Activated T-cell treated with anti-CD3 and anti-CD28 coated beads, Interleukin-2, amount 50 U/mL, for 4 hours (primary cell): ENCODE results near the gene BNIP2. TPM values are rescaled to one million over a fixed set of nuclear protein-coding genes. Genes with fewer than 3 reads are reported as not detected.
A peak's percentile ranks its signal among the peaks of the same experiment; 100 is the strongest.
"Not testable (repeated sequence)": the region's sequence is repeated elsewhere in the genome, so short reads cannot be mapped to it uniquely, and the experiment has no call there.

Experiments used
- ATAC-seq, 2 donors: fragments of 200-7000 bp; cut with Tn5 transposase; one replicate each; pipeline ENCODE4 v1.10.0; 2021
- DNase-seq: peaks from one replicate; pipeline ENCODE4 v3.0.0-alpha.2; 2020
- H3K27me3 Mint-ChIP-seq: one replicate; pipeline ENCODE4 v1.8.0; 2021; ENCODE audit warnings: low read depth, mixed read lengths
- H3K36me3 Mint-ChIP-seq: one replicate; pipeline ENCODE4 v1.8.0; 2022; ENCODE audit warnings: mixed read lengths; ENCODE audit not compliant: insufficient read depth
- H3K4me1 Mint-ChIP-seq: one replicate; pipeline ENCODE4 v1.8.0; 2021; ENCODE audit warnings: low read depth, mixed read lengths
- H3K4me3 Mint-ChIP-seq: one replicate; pipeline ENCODE4 v1.8.0; 2021; ENCODE audit warnings: mild to moderate bottlenecking, moderate library complexity, mixed read lengths
- H3K9me3 Mint-ChIP-seq: one replicate; pipeline ENCODE4 v1.8.0; 2021; ENCODE audit warnings: mixed read lengths
- total RNA-seq, 3 donors: library from RNA; stranded (reverse); gene quantifications; one replicate each; pipeline ENCODE4 v1.2.1, GENCODE V29; 2021

Gene BNIP2
- total RNA-seq, 3 donors from 2014 or later, result 55.6 to 66.3 (median 56.3) TPM

DNA sequence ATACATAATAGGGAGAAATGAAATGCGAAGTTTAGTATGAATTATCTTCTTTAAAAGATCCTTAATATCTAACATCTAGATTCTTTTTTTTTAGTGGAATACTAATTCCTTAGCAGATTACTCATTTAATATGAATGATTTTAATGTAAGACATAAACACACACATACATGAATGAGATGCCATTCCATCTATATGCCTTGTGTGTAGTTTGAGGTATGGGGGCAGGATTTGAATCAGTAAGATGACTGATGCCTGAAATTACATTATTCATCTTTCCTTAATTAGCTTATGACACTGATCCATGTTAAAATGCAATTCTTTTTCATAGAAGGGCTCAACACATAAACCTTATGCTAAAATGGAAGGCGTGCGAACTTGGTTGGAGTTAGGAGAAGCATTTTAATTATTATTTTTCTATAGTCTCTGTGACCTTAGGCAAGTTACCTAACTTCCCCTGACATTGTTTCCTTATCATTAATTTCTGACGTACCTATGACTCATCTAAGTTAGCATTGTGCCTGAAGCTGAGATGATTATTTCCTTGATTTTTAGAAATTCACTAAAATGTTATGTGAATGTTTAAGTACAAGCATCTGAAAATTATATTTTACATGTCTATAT is 10.8 kb upstream of the BNIP2 start:
- Mint-ChIP-seq H3K4me1 (no peaks in the 10 kb centered on the region), H3K36me3 (no peaks in the 10 kb centered on the region), H3K9me3 (no peaks in the 10 kb centered on the region), H3K4me3 (no peak overlapping the region), H3K27me3 (peaks cover 4% of the 10 kb centered on the region)
- ATAC-seq (no peak), DNase-seq (no peak)

DNA sequence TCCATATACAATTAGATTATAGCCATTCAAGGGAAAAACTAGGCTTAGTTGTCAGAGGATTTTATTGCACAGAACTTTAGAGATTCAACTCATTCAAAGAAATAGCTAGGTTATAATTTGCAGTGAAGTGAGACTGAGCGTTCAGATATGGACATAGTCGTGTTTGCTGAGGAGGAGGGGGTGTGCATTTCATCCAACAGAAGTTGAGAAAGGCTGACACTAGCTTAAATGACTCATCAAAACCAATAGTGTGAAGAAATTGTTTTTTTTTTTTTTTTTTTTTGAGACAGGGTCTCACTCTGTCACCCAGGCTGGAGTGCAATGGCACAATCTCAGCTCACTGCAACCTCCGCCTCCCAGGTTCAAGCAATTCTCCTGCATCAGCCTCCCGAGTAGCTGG is 8.9 kb upstream of the BNIP2 start:
- not testable (repeated sequence) for ATAC-seq, H3K9me3 Mint-ChIP-seq, H3K36me3 Mint-ChIP-seq, H3K27me3 Mint-ChIP-seq, H3K4me1 Mint-ChIP-seq, H3K4me3 Mint-ChIP-seq, DNase-seq

- DNase-seq (no peak), ATAC-seq (no peak)
- Mint-ChIP-seq H3K36me3 (no peaks in the 10 kb centered on the region), H3K4me1 (no peaks in the 10 kb centered on the region), H3K27me3 (peaks cover 4% of the 10 kb centered on the region), H3K4me3 (no peak overlapping the region), H3K9me3 (no peaks in the 10 kb centered on the region)
Measured at GRCh38 chr15:59696332-59696731, 7.2 kb upstream of the BNIP2 start.

DNA sequence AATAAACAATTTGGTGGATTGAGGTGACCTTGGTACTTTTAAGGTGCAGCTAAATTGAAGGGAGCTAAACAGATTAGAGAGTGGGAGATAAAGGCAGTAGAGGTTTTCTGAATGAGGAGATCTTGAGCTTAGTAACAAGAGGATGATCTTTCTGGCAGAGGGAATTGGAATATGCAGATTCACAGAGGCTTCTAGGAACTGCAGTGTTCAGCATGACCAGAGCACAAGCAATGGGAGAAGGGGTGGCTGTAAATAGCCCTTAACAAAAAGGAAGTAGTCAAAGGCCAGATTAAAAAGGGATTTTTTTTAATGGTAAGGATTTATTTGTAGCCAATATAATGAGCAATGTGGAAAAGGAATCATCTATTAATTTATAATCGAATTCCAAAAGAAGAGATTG is 5.7 kb upstream of the BNIP2 start:
- Mint-ChIP-seq H3K4me3 (no peak overlapping the region), H3K36me3 (no peaks in the 10 kb centered on the region), H3K4me1 (peaks cover 7% of the 10 kb centered on the region), H3K27me3 (peaks cover 2% of the 10 kb centered on the region), H3K9me3 (no peaks in the 10 kb centered on the region)
- DNase-seq (no peak), ATAC-seq (no peak)

- ATAC-seq (no peak), DNase-seq (peak; percentile 34)
- Mint-ChIP-seq H3K36me3 (peaks cover 4% of the 10 kb centered on the region), H3K4me1 (peaks cover 28% of the 10 kb centered on the region), H3K4me3 (peak overlapping the region; percentile 48), H3K27me3 (no peaks in the 10 kb centered on the region), H3K9me3 (no peaks in the 10 kb centered on the region)
Measured at GRCh38 chr15:59691194-59691805, 2.2 kb upstream of the BNIP2 start.

GRCh38 chr15:59689626-59690236 is 611 bp upstream of the BNIP2 start:
- Mint-ChIP-seq H3K27me3 (no peaks in the 10 kb centered on the region), H3K4me3 (peak overlapping the region; percentile 98), H3K36me3 (peaks cover 7% of the 10 kb centered on the region), H3K4me1 (peaks cover 43% of the 10 kb centered on the region), H3K9me3 (no peaks in the 10 kb centered on the region)
- DNase-seq (peak; percentile 47), ATAC-seq (no peak)

DNA sequence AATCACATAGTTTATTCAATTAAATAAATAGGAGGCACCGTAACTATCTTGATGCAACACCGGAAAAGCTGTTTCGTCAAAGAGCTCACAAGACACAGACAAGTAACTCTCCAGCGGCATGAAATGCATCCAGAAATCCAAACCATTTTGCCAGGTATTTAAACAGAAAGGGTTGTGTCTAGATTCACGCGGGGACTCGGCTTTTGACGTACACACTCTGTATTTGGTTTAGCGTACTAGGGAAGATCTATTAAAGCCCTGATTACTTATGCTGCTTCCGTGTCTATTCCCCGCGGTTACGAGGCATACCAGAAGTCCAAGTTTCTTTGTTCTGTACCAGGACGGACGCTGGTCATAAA is 718 bp downstream of the BNIP2 start:
- DNase-seq (no peak), ATAC-seq (peak in 1 of 2 donors; percentile 2)
- H3K27me3 Mint-ChIP-seq, result no peaks in the 10 kb centered on the region
- peak overlapping the region; percentile 98 for H3K4me3 Mint-ChIP-seq
- H3K9me3 Mint-ChIP-seq, result no peaks in the 10 kb centered on the region
- H3K36me3 Mint-ChIP-seq, result peaks cover 13% of the 10 kb centered on the region
- peaks cover 54% of the 10 kb centered on the region for H3K4me1 Mint-ChIP-seq

- H3K4me1 Mint-ChIP-seq, result peaks cover 59% of the 10 kb centered on the region
- H3K4me3 Mint-ChIP-seq, result peak overlapping the region; percentile 98
- no peak for DNase-seq
- ATAC-seq, result peak; percentile 17 to 29
- H3K27me3 Mint-ChIP-seq, result no peaks in the 10 kb centered on the region
- no peaks in the 10 kb centered on the region for H3K9me3 Mint-ChIP-seq
- peaks cover 17% of the 10 kb centered on the region for H3K36me3 Mint-ChIP-seq
Measured at GRCh38 chr15:59687836-59688235, 1.3 kb downstream of the BNIP2 start.

- ATAC-seq (no peak), DNase-seq (no peak)
- Mint-ChIP-seq H3K27me3 (no peaks in the 10 kb centered on the region), H3K4me1 (peaks cover 60% of the 10 kb centered on the region), H3K36me3 (peaks cover 20% of the 10 kb centered on the region), H3K9me3 (no peaks in the 10 kb centered on the region), H3K4me3 (peak overlapping the region; percentile 69)
Measured at GRCh38 chr15:59686389-59686788, 2.7 kb downstream of the BNIP2 start.

GRCh38 chr15:59685737-59686297 is 3.3 kb downstream of the BNIP2 start:
- Mint-ChIP-seq H3K9me3 (no peaks in the 10 kb centered on the region), H3K36me3 (peaks cover 22% of the 10 kb centered on the region), H3K4me3 (peak overlapping the region; percentile 69), H3K27me3 (no peaks in the 10 kb centered on the region), H3K4me1 (peaks cover 55% of the 10 kb centered on the region)
- ATAC-seq, result no peak
- DNase-seq, result no peak

DNA sequence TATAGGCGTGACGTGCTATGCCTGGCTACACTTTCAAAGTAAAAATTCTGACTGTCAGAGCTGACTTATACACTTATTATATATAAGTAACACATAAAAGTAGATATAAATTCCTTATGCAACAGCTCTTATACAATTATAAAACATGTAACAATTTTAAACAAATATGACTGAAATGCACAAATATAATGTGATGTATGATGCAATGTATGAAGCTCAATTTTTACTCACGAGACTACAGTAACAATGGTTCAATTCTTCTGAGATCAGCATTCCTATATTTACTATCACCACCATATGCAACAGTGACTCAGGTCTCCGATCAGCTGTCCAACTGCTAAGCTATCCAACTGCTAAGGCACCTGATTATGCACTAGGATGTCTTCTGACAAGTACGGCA is 8.2 kb downstream of the BNIP2 start:
- DNase-seq (no peak), ATAC-seq (no peak)
- H3K4me3 Mint-ChIP-seq, result no peak overlapping the region
- H3K9me3 Mint-ChIP-seq, result no peaks in the 10 kb centered on the region
- peaks cover 32% of the 10 kb centered on the region for H3K4me1 Mint-ChIP-seq
- H3K36me3 Mint-ChIP-seq, result peaks cover 41% of the 10 kb centered on the region
- H3K27me3 Mint-ChIP-seq, result no peaks in the 10 kb centered on the region

GRCh38 chr15:59680346-59680745 is 8.8 kb downstream of the BNIP2 start:
- Mint-ChIP-seq H3K4me3 (no peak overlapping the region), H3K9me3 (no peaks in the 10 kb centered on the region), H3K4me1 (peaks cover 27% of the 10 kb centered on the region), H3K27me3 (no peaks in the 10 kb centered on the region), H3K36me3 (peaks cover 42% of the 10 kb centered on the region)
- no peak for DNase-seq
- no peak for ATAC-seq

DNA sequence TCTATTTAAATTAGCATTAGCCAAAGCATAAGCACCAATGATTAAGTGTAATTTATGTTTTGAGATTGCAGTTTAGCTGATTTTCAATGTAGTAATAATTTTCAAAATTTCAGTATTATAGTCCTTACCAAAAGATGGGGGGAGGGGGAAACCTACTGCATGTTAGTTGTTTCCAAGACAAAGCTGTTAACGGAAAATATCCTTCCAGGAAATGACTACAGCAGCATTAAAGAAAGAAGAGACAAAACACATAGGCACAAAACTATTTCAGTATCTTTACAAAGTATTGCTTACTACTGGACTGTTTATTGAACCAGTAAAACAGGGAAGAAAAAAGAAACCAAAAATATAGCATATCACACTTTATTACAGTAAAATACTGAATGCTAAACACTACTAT is 10.5 kb downstream of the BNIP2 start:
- no peaks in the 10 kb centered on the region for H3K27me3 Mint-ChIP-seq
- H3K4me1 Mint-ChIP-seq, result peaks cover 12% of the 10 kb centered on the region
- ATAC-seq (no peak), DNase-seq (no peak)
- H3K4me3 Mint-ChIP-seq, result no peak overlapping the region
- no peaks in the 10 kb centered on the region for H3K9me3 Mint-ChIP-seq
- H3K36me3 Mint-ChIP-seq, result peaks cover 37% of the 10 kb centered on the region

- Mint-ChIP-seq H3K4me3 (no peak overlapping the region), H3K36me3 (peaks cover 35% of the 10 kb centered on the region), H3K27me3 (no peaks in the 10 kb centered on the region), H3K4me1 (peaks cover 9% of the 10 kb centered on the region), H3K9me3 (no peaks in the 10 kb centered on the region)
- ATAC-seq, result no peak
- no peak for DNase-seq
Measured at GRCh38 chr15:59678172-59678571, 10.9 kb downstream of the BNIP2 start.

GRCh38 chr15:59676565-59676964 is 12.6 kb downstream of the BNIP2 start:
- Mint-ChIP-seq H3K27me3 (no peaks in the 10 kb centered on the region), H3K36me3 (peaks cover 33% of the 10 kb centered on the region), H3K4me3 (no peak overlapping the region), H3K9me3 (no peaks in the 10 kb centered on the region), H3K4me1 (peaks cover 5% of the 10 kb centered on the region)
- DNase-seq (no peak), ATAC-seq (no peak)
